NT2/D1 (cell line): ENCODE results near the gene DIP2C.

Experiments
- DNase-seq: peaks from one replicate; pipeline ENCODE4 v3.0.0-alpha.2; 2011; ENCODE audit warnings: low read depth, low spot score
- H3K27me3 ChIP-seq: 2 replicates; pipeline ENCODE4 v1.6.0; 2011; ENCODE audit warnings: mild to moderate bottlenecking; ENCODE audit not compliant: insufficient read length, insufficient read depth
- H3K36me3 ChIP-seq: 2 replicates; pipeline ENCODE4 v1.6.1; 2011; ENCODE audit warnings: mild to moderate bottlenecking, low read length, mixed read lengths; ENCODE audit not compliant: insufficient read depth, insufficient read length
- H3K4me1 ChIP-seq: 2 replicates; pipeline ENCODE4 v1.5.1; 2011; ENCODE audit not compliant: insufficient read depth, insufficient read length
- H3K4me3 ChIP-seq: 2 replicates; pipeline ENCODE4 v1.5.1; 2011; ENCODE audit warnings: low read depth; ENCODE audit not compliant: insufficient read length
- H3K9ac ChIP-seq: 2 replicates; pipeline ENCODE4 v1.6.0; 2011; ENCODE audit warnings: low read depth; ENCODE audit not compliant: insufficient read length
- H3K9me3 ChIP-seq: 2 replicates; pipeline ENCODE4 v1.5.1; 2011; ENCODE audit warnings: mild to moderate bottlenecking, low read length; ENCODE audit not compliant: insufficient read depth
- SUZ12 ChIP-seq: IDR thresholded peaks from 2 replicates; pipeline ENCODE4 v1.6.1; 2011; ENCODE audit not compliant: insufficient read length, insufficient read depth; ENCODE audit errors: extremely low read depth
- YY1 ChIP-seq: IDR thresholded peaks from 2 replicates; pipeline ENCODE4 v1.6.1; 2011; ENCODE audit not compliant: insufficient read length, insufficient read depth
- ZNF274 ChIP-seq: IDR thresholded peaks from 2 replicates; pipeline ENCODE4 v1.6.1; 2011; ENCODE audit warnings: mild to moderate bottlenecking, low read depth, low read length

Gene DIP2C

DNA sequence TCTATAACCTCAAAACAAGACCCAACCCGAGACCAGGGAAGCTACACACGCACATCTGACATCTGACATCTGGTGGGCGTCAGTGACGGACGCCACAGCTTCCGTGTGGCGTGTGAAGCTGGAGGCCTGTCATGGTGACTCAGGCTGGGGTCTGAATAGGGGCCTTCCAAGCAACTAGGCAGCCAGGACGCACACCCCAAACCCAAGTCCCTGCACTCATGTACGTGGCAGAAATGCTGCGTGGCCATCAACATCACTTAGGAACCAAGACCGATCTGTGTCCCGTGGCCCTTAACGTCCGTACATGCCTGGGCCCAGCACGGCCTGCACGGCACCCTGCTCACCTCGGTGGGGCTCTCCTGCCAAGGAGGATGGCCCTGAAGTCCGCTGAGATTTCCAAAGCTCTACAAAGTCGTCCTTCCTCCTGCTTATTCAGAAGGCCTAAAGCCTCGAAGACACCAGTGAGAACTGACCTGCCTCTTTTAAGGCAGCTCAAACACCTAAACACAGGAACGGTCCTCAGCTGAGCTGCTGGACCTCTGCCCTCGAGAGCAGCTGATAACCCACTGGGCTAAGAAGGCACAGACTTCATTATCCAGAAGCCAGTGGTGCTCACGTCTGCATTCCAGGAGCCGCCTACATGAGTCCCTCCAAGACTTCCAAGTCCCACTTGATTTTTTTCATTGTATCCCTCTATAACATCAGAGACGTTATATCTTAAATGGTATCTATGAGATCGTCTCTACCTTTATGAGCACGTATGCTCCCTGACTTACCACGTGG, 82.5 kb downstream of the DIP2C start:
- DNase-seq, result no peak

DNA sequence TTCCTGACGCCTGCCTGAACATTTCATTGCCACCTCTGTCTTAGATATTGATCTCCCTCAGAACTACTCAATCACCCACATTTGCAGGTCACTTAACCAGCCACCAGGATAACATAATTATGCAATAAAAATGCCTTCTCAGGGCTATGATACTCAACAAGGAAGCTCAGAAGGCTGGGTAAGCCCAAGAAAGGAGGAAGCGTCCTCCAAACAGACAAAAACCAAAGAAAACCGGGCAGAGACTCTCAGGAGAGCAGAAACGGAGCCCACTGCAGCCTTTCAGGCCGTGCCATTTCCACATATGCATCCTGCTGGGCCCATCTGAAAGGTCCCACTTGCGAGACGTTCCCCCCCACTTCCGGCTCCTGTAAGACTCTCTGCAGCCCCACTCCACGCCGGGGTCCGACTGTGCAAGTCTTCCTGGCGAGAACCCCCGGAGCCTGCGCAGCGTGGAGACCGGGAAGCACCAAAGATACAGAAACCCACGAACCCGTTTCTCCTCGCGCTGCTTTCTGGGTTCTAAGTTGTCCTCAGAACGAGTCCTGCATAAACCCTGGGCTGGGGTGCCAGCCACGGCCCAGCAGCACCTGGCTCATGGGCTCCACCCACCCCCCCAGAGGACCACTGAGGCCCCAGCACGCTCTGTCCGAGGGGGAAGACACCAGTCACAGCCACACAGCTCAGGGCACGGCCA, 83.7 kb downstream of the DIP2C start:
- Histone ChIP-seq H3K4me1 (peaks cover 5% of the 10 kb centered on the region), H3K9me3 (no peaks in the 10 kb centered on the region), H3K36me3 (no peaks in the 10 kb centered on the region), H3K4me3 (no peak overlapping the region), H3K27me3 (no peaks in the 10 kb centered on the region), H3K9ac (no peak overlapping the region)
- TF ChIP-seq ZNF274, result no peak
- DNase-seq, result no peak

More for the DNA sequence above, 82.5 kb downstream of the DIP2C start:
- Histone ChIP-seq H3K36me3 (no peaks in the 10 kb centered on the region), H3K4me3 (no peak overlapping the region), H3K9ac (no peak overlapping the region), H3K27me3 (no peaks in the 10 kb centered on the region), H3K9me3 (no peaks in the 10 kb centered on the region), H3K4me1 (peaks cover 3% of the 10 kb centered on the region)
- no peak for TF ChIP-seq SUZ12
- TF ChIP-seq YY1, result no peak
- TF ChIP-seq ZNF274, result no peak

DNA sequence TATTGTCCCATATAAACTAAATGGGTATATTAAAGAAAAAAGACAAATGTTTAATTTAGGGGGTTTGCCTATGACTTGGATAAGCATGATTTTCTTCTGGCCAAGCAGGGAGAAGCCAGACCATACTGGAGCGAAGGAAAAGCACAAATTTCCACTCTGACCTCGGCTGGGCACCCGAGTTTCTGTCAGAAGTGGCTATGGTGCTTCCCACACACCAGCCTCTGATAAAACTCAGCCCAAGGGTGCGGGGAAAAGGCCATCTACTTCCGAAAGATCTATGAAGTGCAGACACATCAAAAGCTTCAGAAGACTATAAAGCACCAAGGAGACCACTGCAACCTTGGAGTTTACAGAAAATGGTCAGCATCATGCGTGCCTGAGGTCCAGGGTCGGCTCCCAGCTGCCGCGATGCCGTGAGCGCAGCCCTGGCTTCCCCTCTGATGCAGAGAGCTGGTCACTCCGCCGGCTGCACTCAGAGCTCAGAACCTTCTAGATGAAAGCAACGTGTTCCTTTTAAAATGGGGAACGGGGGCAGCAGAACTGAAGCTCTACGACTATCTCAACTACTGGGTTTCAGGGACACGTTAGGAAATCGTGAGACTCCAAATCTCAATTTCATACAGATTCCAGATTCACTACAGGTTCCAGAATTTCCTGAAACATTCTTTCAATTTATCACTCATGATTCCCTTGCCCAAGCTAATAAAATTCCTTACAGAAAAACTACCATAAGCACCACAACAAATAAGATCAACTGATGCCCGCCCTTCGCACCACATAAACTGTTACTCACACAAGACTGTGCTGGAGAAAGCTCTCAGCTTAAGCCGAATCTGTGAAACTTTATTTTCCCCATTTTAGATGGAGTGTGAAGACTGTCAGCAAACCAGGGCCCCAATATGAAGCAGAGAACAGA, 84.5 kb downstream of the DIP2C start:
- DNase-seq, result no peak
- no peak for TF ChIP-seq YY1
- no peak for TF ChIP-seq SUZ12
- no peak for TF ChIP-seq ZNF274
- Histone ChIP-seq H3K9me3 (no peaks in the 10 kb centered on the region), H3K4me1 (peaks cover 5% of the 10 kb centered on the region), H3K36me3 (no peaks in the 10 kb centered on the region), H3K27me3 (no peaks in the 10 kb centered on the region), H3K9ac (no peak overlapping the region), H3K4me3 (no peak overlapping the region)

DNA sequence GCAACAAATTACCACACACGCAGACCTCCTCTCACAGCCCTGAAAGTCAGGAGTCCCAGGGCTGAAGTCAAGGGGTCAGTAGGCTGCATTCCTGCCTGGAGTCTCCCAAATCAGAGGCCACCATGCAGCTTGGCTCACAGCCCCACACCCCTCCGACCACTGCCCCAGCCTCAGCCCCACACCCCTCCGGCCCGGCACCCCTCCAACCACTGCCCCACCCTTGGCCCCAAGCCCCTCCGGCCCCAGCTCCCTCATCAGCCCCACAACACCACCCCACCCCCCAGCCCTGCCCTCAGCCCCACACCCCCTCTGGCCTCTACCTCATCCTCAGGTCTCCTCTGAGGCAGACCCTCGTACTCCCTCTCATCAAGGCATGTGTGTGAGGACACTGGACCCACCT, 85.7 kb downstream of the DIP2C start:
- Histone ChIP-seq H3K9ac (no peak overlapping the region), H3K36me3 (no peaks in the 10 kb centered on the region), H3K4me1 (peaks cover 8% of the 10 kb centered on the region), H3K9me3 (no peaks in the 10 kb centered on the region), H3K4me3 (no peak overlapping the region), H3K27me3 (no peaks in the 10 kb centered on the region)
- no peak for TF ChIP-seq YY1
- TF ChIP-seq ZNF274, result no peak
- TF ChIP-seq SUZ12, result no peak
- no peak for DNase-seq

DNA sequence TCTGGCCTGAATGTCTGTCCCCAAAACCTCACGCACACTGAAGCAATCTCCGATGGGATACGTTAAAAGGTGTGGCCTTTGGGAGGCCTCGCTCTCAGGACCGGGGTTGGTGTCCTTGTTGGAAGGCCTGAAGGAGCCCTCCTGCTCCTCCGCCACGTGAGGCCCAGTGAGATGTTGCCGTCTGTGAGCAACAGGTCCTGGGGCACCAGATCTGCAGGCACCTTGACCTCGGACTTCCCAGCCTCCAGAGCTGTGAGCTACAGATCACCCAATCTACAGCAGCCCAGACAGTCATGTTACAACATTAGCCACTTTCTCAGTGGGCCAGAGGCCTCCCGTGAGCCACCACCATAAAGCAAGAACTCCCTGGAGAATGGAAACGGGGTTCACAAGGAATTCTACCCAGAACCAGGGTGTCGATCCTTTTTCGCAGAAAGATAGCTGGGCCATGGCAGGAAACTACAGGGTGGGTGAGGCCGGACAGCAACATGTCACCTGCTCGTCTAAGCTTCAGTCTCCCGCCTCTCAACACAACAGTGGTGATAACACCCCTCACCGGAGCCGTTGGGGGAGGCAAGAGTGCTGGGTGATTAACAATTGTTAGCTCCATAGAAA, 87.0 kb downstream of the DIP2C start:
- Histone ChIP-seq H3K27me3 (no peaks in the 10 kb centered on the region), H3K9ac (no peak overlapping the region)

DNA sequence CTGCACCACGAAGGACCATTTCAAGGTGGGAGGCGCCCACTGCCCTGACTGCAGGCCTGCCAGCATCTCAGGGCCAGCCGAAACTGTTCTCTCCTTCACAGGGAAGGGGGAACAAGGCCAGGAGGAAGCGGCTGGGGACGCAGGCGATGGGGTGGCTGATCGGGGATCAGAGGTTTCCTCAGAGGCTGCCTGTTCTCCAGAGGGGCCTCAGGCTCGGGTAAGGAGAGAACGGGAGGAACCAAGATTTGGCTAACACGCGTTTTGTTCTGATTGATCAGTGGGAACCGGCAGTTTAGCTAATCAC, 87.9 kb downstream of the DIP2C start:
- H3K27me3 ChIP-seq, result no peaks in the 10 kb centered on the region
- peaks cover 14% of the 10 kb centered on the region for H3K4me1 ChIP-seq
- H3K36me3 ChIP-seq, result peaks cover 4% of the 10 kb centered on the region
- no peak overlapping the region for H3K4me3 ChIP-seq
- TF ChIP-seq ZNF274 (no peak), YY1 (no peak), SUZ12 (no peak)
- no peaks in the 10 kb centered on the region for H3K9me3 ChIP-seq
- no peak overlapping the region for H3K9ac ChIP-seq
- no peak for DNase-seq

More for the DNA sequence above, 87.0 kb downstream of the DIP2C start:
- Histone ChIP-seq H3K9me3 (no peaks in the 10 kb centered on the region), H3K36me3 (no peaks in the 10 kb centered on the region), H3K4me1 (peaks cover 13% of the 10 kb centered on the region), H3K4me3 (no peak overlapping the region)
- no peak for DNase-seq
- no peak for TF ChIP-seq ZNF274
- no peak for TF ChIP-seq YY1
- no peak for TF ChIP-seq SUZ12

DNA sequence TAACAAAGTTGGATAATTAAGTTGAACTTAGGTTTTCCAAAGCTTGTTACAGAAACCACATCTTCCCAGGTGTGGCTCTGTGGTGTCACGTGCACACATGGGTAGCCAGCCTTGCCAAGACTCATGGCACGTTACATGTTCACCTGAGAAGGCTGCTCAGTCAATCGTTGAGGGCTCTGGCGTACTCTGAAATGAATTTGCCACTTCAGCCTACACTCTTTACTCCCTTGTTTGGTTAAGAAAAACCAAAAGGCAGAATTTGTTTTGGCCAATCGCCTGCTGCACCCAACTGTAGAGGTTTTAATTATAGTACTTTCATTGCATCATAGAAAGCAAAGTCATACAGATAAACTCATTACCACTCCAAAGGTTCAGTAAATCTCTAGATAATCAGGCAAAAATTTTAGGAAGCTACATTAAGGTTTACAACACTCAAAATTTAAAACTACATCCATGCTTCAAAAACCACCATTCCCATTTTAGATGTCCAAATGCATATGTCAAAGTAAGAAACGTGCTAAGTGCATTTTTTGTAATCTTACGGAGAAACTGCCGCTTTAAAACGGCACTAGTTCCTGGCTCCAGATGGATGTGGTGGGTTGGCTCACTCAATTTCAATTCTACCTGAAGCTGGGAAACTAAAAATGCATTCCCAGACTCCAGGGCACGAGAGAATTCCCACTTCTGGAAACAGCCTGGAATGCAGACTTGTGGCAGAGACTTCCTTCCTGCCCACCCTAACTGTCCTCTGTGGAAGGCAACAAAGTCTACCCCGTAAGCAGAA, 88.4 kb downstream of the DIP2C start:
- Histone ChIP-seq H3K9ac (no peak overlapping the region), H3K4me1 (peaks cover 14% of the 10 kb centered on the region), H3K4me3 (no peak overlapping the region), H3K27me3 (no peaks in the 10 kb centered on the region), H3K9me3 (no peaks in the 10 kb centered on the region), H3K36me3 (peaks cover 4% of the 10 kb centered on the region)
- no peak for DNase-seq
- TF ChIP-seq ZNF274, result no peak
- TF ChIP-seq YY1, result no peak
- TF ChIP-seq SUZ12, result no peak
